PC-3 (cell line): Measurements from ENCODE around the gene NEMP2. TPM values are rescaled to one million over a fixed set of nuclear protein-coding genes. Genes with fewer than 3 reads are reported as not detected.

Source experiments
- ATAC-seq: fragments of 200-7000 bp; cut with Tn5 transposase; 2 replicates; pipeline ENCODE4 v1.9.1; 2020; ENCODE audit warnings: mild to moderate bottlenecking, moderate library complexity
- BruUV-seq: library from RNA; stranded (reverse); fragments of 400-500 nt; replicated peaks from 2 replicates; lab custom pipeline; 2021; lab: Mats Ljungman, UMichigan
- CTCF ChIA-PET: fragments of 300-600 bp; sonication (Branson Sonifier 250); formaldehyde crosslinking; loops from one replicate; lab custom pipeline; 2022; ENCODE audit warnings: antibody characterized with exemption; lab: Charles Lee
- POLR2A ChIA-PET: fragments of 300-600 bp; sonication (Branson Sonifier 250); formaldehyde crosslinking; loops from one replicate; lab custom pipeline; 2022; ENCODE audit warnings: antibody characterized with exemption; ENCODE audit not compliant: unreplicated experiment; lab: Charles Lee
- DNase-seq: peaks from one replicate; pipeline ENCODE4 v3.0.0-alpha.2; 2015
- H2AFZ ChIP-seq: fragments of 300-600 bp; sonication (generic); 2 replicates; pipeline ENCODE4 v1.6.0; 2016; ENCODE audit warnings: antibody characterized with exemption, low read length
- H3F3A ChIP-seq: fragments of 300-600 bp; sonication (generic); one replicate; pipeline ENCODE4 v1.6.0; 2017; ENCODE audit warnings: antibody characterized with exemption, low read length, control low read depth, mild to moderate bottlenecking; ENCODE audit not compliant: unreplicated experiment
- H3K27ac ChIP-seq: fragments of 300-600 bp; sonication (generic); 2 replicates; pipeline ENCODE4 v1.5.1; 2016; ENCODE audit warnings: mild to moderate bottlenecking, low read length
- H3K27me3 ChIP-seq: fragments of 300-600 bp; sonication (generic); 2 replicates; pipeline ENCODE4 v1.6.1; 2016; ENCODE audit warnings: low read length, mixed read lengths
- H3K36me3 ChIP-seq: fragments of 300-600 bp; sonication (generic); 2 replicates; pipeline ENCODE4 v1.6.1; 2016; ENCODE audit warnings: low read depth, mixed run types, low read length, mixed read lengths
- H3K4me1 ChIP-seq: fragments of 300-600 bp; sonication (generic); 2 replicates; pipeline ENCODE4 v1.5.1; 2016; ENCODE audit warnings: low read length; ENCODE audit not compliant: insufficient read depth
- H3K4me2 ChIP-seq: fragments of 300-600 bp; sonication (generic); 2 replicates; pipeline ENCODE4 v1.6.0; 2016; ENCODE audit warnings: low read length
- H3K4me3 ChIP-seq: fragments of 300-600 bp; sonication (generic); 2 replicates; pipeline ENCODE4 v1.5.1; 2016; ENCODE audit warnings: mild to moderate bottlenecking, low read length, mixed read lengths
- H3K79me2 ChIP-seq: fragments of 300-600 bp; sonication (generic); 2 replicates; pipeline ENCODE4 v1.6.1; 2017; ENCODE audit warnings: low read length, mixed read lengths
- H3K9ac ChIP-seq: fragments of 300-600 bp; sonication (generic); 2 replicates; pipeline ENCODE4 v1.6.0; 2016; ENCODE audit warnings: mild to moderate bottlenecking, low read length
- H3K9me2 ChIP-seq: fragments of 300-600 bp; sonication (generic); replicated peaks from 2 replicates; pipeline ENCODE4 v1.6.1; 2016; ENCODE audit warnings: mixed run types, low read length, mixed read lengths
- H3K9me3 ChIP-seq: fragments of 300-600 bp; sonication (generic); 2 replicates; pipeline ENCODE4 v1.6.1; 2016; ENCODE audit warnings: low read length, mixed read lengths
- H4K20me1 ChIP-seq: fragments of 300-600 bp; sonication (generic); 2 replicates; pipeline ENCODE4 v1.6.1; 2016; ENCODE audit warnings: low read length, mixed read lengths
- CTCF ChIP-seq: fragments of 300-600 bp; sonication (generic); conservative IDR thresholded peaks from 2 replicates; pipeline ENCODE4 v1.5.1; 2017; ENCODE audit warnings: antibody characterized with exemption, low read depth, mild to moderate bottlenecking, low read length
- EZH2 ChIP-seq: fragments of 300-600 bp; sonication (generic); IDR thresholded peaks from one replicate; pipeline ENCODE4 v1.6.1; 2017; ENCODE audit warnings: antibody characterized with exemption, mild to moderate bottlenecking, low read length; ENCODE audit not compliant: unreplicated experiment
- EZH2phosphoT487 ChIP-seq: fragments of 300-600 bp; sonication (generic); IDR thresholded peaks from 2 replicates; pipeline ENCODE4 v1.6.1; 2018; ENCODE audit warnings: mild to moderate bottlenecking, antibody characterized with exemption, low read length, borderline replicate concordance
- intact Hi-C: fragments of 100-400 bp; cut with micrococcal nuclease; formaldehyde crosslinking; loops from 2 replicates; pipeline ENCODE4 v1.9.0; 2023
- total RNA-seq: library from RNA; depleted of rRNA; stranded (reverse); fragments of >200 nt; gene quantifications from 2 replicates; pipeline ENCODE4 v1.2.3, GENCODE V29; 2014

The NEMP2 gene
- total RNA-seq, 1 experiment from 2014 or later, result 3.8 TPM

- intact Hi-C loops, result no loop called here
- no peaks in the 10 kb centered on the region for H3K27me3 ChIP-seq
- POLR2A ChIA-PET, result no interaction called here
- no peaks in the 10 kb centered on the region for H3K9me3 ChIP-seq
- CTCF ChIA-PET, result interaction anchor here (0.5 kb wide), 1 partner anchor 22 kb away, joined by 3 read pairs; no protein-coding TSS in a partner anchor
- BruUV-seq, result TSS peak; percentile 38
- TF ChIP-seq CTCF (no peak), EZH2phosphoT487 (no peak), EZH2 (no peak)
- no peaks in the 10 kb centered on the region for H3K79me2 ChIP-seq
- H3K4me2 ChIP-seq, result no peak overlapping the region
- H3K27ac ChIP-seq, result no peak overlapping the region
- H3K9ac ChIP-seq, result no peak overlapping the region
- no peak overlapping the region for H3K4me3 ChIP-seq
- no peaks in the 10 kb centered on the region for H3F3A ChIP-seq
- no peaks in the 10 kb centered on the region for H3K9me2 ChIP-seq
- ATAC-seq, result peak; percentile 12; the same call in 1 of the 2 replicates
- no peak overlapping the region for H2AFZ ChIP-seq
- H4K20me1 ChIP-seq, result no peaks in the 10 kb centered on the region
- DNase-seq, result no peak
- H3K4me1 ChIP-seq, result peaks cover 15% of the 10 kb centered on the region
- no peaks in the 10 kb centered on the region; the same call in 1 of the 2 replicates for H3K36me3 ChIP-seq
Measured at GRCh38 chr2:190501231-190501630, 33.3 kb downstream of the NEMP2 start.

- Histone ChIP-seq H3K79me2 (no peaks in the 10 kb centered on the region), H3K9me3 (no peaks in the 10 kb centered on the region), H3K27ac (no peak overlapping the region), H3K27me3 (no peaks in the 10 kb centered on the region), H2AFZ (no peak overlapping the region), H3K4me1 (peaks cover 8% of the 10 kb centered on the region; the same call in 1 of the 2 replicates), H3F3A (no peaks in the 10 kb centered on the region), H3K36me3 (no peaks in the 10 kb centered on the region), H4K20me1 (no peaks in the 10 kb centered on the region), H3K9me2 (no peaks in the 10 kb centered on the region), H3K4me3 (no peak overlapping the region), H3K9ac (no peak overlapping the region), H3K4me2 (no peak overlapping the region)
- no TSS peak for BruUV-seq
- ATAC-seq (no peak), DNase-seq (no peak)
- CTCF ChIA-PET, result no interaction called here
- intact Hi-C loops, result no loop called here
- TF ChIP-seq CTCF (no peak), EZH2 (no peak), EZH2phosphoT487 (no peak)
- POLR2A ChIA-PET, result no interaction called here
Measured at GRCh38 chr2:190500054-190500502, 34.4 kb downstream of the NEMP2 start.

GRCh38 chr2:190499273-190499672 is 35.2 kb downstream of the NEMP2 start:
- Histone ChIP-seq H4K20me1 (no peaks in the 10 kb centered on the region), H3K9me2 (no peaks in the 10 kb centered on the region), H3K4me1 (peaks cover 8% of the 10 kb centered on the region; the same call in 1 of the 2 replicates), H3K27ac (no peak overlapping the region), H3K4me3 (no peak overlapping the region), H3F3A (no peaks in the 10 kb centered on the region), H3K79me2 (no peaks in the 10 kb centered on the region), H3K36me3 (no peaks in the 10 kb centered on the region), H2AFZ (no peak overlapping the region), H3K9ac (no peak overlapping the region), H3K4me2 (no peak overlapping the region), H3K27me3 (no peaks in the 10 kb centered on the region), H3K9me3 (no peaks in the 10 kb centered on the region)
- ChIA-PET CTCF (no interaction called here), POLR2A (no interaction called here)
- TF ChIP-seq CTCF (no peak), EZH2phosphoT487 (no peak), EZH2 (no peak)
- no TSS peak for BruUV-seq
- intact Hi-C loops, result no loop called here
- no peak for ATAC-seq
- no peak for DNase-seq
